ENCODE results near the gene TEX36.
"Not testable (repeated sequence)": the region's sequence is repeated elsewhere in the genome, so short reads cannot be mapped to it uniquely, and the experiment has no call there.

The TEX36 gene

GRCh38 chr10:125719173-125720001 is 36.4 kb upstream of the TEX36 start, which contains the start of gene EDRF1:
Gene EDRF1 (plus strand): TSS chr10:125719709. CDS start chr10:125719808, 99 bp downstream.
- Histone ChIP-seq H3K4me3 (ENCODE audit: low read depth, low read length) (peak within 1 kb of the TSS; percentile 100), H3K9me3 (no peaks in the 10 kb centered on the region), H3K27me3 (no peaks in the 10 kb centered on the region), H3K36me3 (peaks cover 30% of the 10 kb centered on the region), H3K4me1 (no peaks in the 10 kb centered on the region)
- DNase-seq, result peak; percentile 98
- no peak for TF ChIP-seq CTCF (IDR thresholded peaks at IDR 0.05; ENCODE audit: low read depth, low read length)

- not testable (repeated sequence) for H3K4me3 ChIP-seq (ENCODE audit: low read depth, low read length); H3K36me3 ChIP-seq; H3K27me3 ChIP-seq; H3K4me1 ChIP-seq; H3K9me3 ChIP-seq; DNase-seq
Measured at GRCh38 chr10:125714728-125715127, 31.8 kb upstream of the TEX36 start.

- no peaks in the 10 kb centered on the region for H3K9me3 ChIP-seq
- TF ChIP-seq CTCF (IDR thresholded peaks at IDR 0.05; ENCODE audit: low read depth, low read length), result no peak
- no peaks in the 10 kb centered on the region for H3K4me1 ChIP-seq
- no peaks in the 10 kb centered on the region for H3K27me3 ChIP-seq
- no peak for DNase-seq
- H3K4me3 ChIP-seq (ENCODE audit: low read depth, low read length), result no peak overlapping the region
- no peaks in the 10 kb centered on the region for H3K36me3 ChIP-seq
Measured at GRCh38 chr10:125711110-125711750, 28.3 kb upstream of the TEX36 start.

- H3K4me1 ChIP-seq, result no peaks in the 10 kb centered on the region
- TF ChIP-seq CTCF (IDR thresholded peaks at IDR 0.05; ENCODE audit: low read depth, low read length), result no peak
- no peak overlapping the region for H3K4me3 ChIP-seq (ENCODE audit: low read depth, low read length)
- no peaks in the 10 kb centered on the region for H3K36me3 ChIP-seq
- no peaks in the 10 kb centered on the region for H3K9me3 ChIP-seq
- no peak for DNase-seq
- H3K27me3 ChIP-seq, result no peaks in the 10 kb centered on the region
Measured at GRCh38 chr10:125709553-125710474, 26.9 kb upstream of the TEX36 start.

GRCh38 chr10:125708971-125709503 is 26.1 kb upstream of the TEX36 start:
- Histone ChIP-seq H3K9me3 (no peaks in the 10 kb centered on the region), H3K27me3 (no peaks in the 10 kb centered on the region), H3K36me3 (no peaks in the 10 kb centered on the region), H3K4me1 (no peaks in the 10 kb centered on the region), H3K4me3 (ENCODE audit: low read depth, low read length) (no peak overlapping the region)
- no peak for DNase-seq
- no peak for TF ChIP-seq CTCF (IDR thresholded peaks at IDR 0.05; ENCODE audit: low read depth, low read length)
